ENCODE results near the gene CRACR2B.

GRCh38 chr11:801097-801780 is 26.5 kb upstream of the CRACR2B start:
- TF ChIP-seq CTCF (IDR thresholded peaks at IDR 0.05; ENCODE audit: insufficient read depth, low read length, poor library complexity, severe bottlenecking), result no peak
- no peak for TF ChIP-seq EZH2phosphoT487 (conservative IDR thresholded peaks at IDR 0.05; ENCODE audit: low read length)
